ENCODE results near the gene PHKG1. TPM values are rescaled to one million over a fixed set of nuclear protein-coding genes. Genes with fewer than 3 reads are reported as not detected.

PHKG1 gene
- total RNA-seq, 2 experiments from 2014 or later: 3.3 to 5.6 TPM

GRCh38 chr7:56107954-56108258 is 15.2 kb upstream of the PHKG1 start:
- intact Hi-C loops (cut with micrococcal nuclease; ENCODE audit: unreplicated experiment): loop anchor here (2.0 kb wide), 1 partner anchor 57 kb away; the partner anchor contains the start of genes CCT6A and PSPH

GRCh38 chr7:56106108-56107073 is 13.6 kb upstream of the PHKG1 start, which contains the start of gene CHCHD2:
Gene CHCHD2 (minus strand): TSS chr7:56106476. CDS start chr7:56106413, 63 bp downstream.
- Histone ChIP-seq H3K4me3 (ENCODE audit: low read depth, low read length, poor library complexity, severe bottlenecking) (peak within 1 kb of the TSS; percentile 81), H3K9me3 (ENCODE audit: low read length) (0 out of 2 replicates have a peak, but pooled peaks cover 5% of the 10 kb centered on the region), H4K20me1 (ENCODE audit: insufficient read depth, low read length) (peaks cover 19% of the 10 kb centered on the region), H3K9me2 (ENCODE audit: insufficient read depth, low read length) (no peaks in the 10 kb centered on the region; the same call in 1 of the 2 replicates), H3K79me2 (ENCODE audit: insufficient read depth, low read depth, low read length) (peaks cover 38% of the 10 kb centered on the region), H3K36me3 (ENCODE audit: insufficient read depth, low read length) (peaks cover 39% of the 10 kb centered on the region), H3K27ac (ENCODE audit: low read depth, low read length, poor library complexity, severe bottlenecking) (peak within 1 kb of the TSS; percentile 54), H3K4me2 (ENCODE audit: low read length) (peak within 1 kb of the TSS; percentile 93), H2AFZ (ENCODE audit: low read length) (peak within 1 kb of the TSS; percentile 88), H3K4me1 (ENCODE audit: insufficient read depth, low read length, poor library complexity, severe bottlenecking) (peaks cover 35% of the 10 kb centered on the region)
- no peak for TF ChIP-seq EZH2phosphoT487 (IDR thresholded peaks at IDR 0.05; ENCODE audit: borderline replicate concordance, low read depth, low read length)
- no peak for TF ChIP-seq CTCF (conservative IDR thresholded peaks at IDR 0.05; ENCODE audit: low read length)
- intact Hi-C loops (cut with micrococcal nuclease; ENCODE audit: unreplicated experiment): loop anchor here (2.0 kb wide), 1 partner anchor 56 kb away; the partner anchor contains the start of genes CCT6A and PSPH
- TSS peak; percentile 100 for BruUV-seq (replicated peaks)
- DNase-seq (ENCODE audit: low spot score): peak; percentile 99
- ChIA-PET CTCF (ENCODE audit: unreplicated experiment) (no interaction called here), POLR2A (interaction anchor here (0.7 to 1.5 kb wide), 8 partner anchors 9 to 141 kb away, joined by 3 to 11 read pairs (median 4); partner anchors contain the start of genes CCT6A, PSPH and SUMF2)

More at GRCh38 chr7:56107954-56108258, 15.2 kb upstream of the PHKG1 start:
- Histone ChIP-seq H2AFZ (ENCODE audit: low read length) (peak overlapping the region; percentile 14; the same call in 1 of the 2 replicates), H3K4me3 (ENCODE audit: low read depth, low read length, poor library complexity, severe bottlenecking) (no peak overlapping the region), H3K9me3 (ENCODE audit: low read length) (0 out of 2 replicates have a peak, but pooled peaks cover 5% of the 10 kb centered on the region), H3K9me2 (ENCODE audit: insufficient read depth, low read length) (no peaks in the 10 kb centered on the region; the same call in 1 of the 2 replicates), H3K36me3 (ENCODE audit: insufficient read depth, low read length) (peaks cover 24% of the 10 kb centered on the region), H3K4me2 (ENCODE audit: low read length) (no peak overlapping the region), H3K4me1 (ENCODE audit: insufficient read depth, low read length, poor library complexity, severe bottlenecking) (peaks cover 35% of the 10 kb centered on the region), H3K27ac (ENCODE audit: low read depth, low read length, poor library complexity, severe bottlenecking) (no peak overlapping the region), H3K79me2 (ENCODE audit: insufficient read depth, low read depth, low read length) (peaks cover 34% of the 10 kb centered on the region), H4K20me1 (ENCODE audit: insufficient read depth, low read length) (peaks cover 15% of the 10 kb centered on the region)
- no peak for TF ChIP-seq EZH2phosphoT487 (IDR thresholded peaks at IDR 0.05; ENCODE audit: borderline replicate concordance, low read depth, low read length)
- TF ChIP-seq CTCF (conservative IDR thresholded peaks at IDR 0.05; ENCODE audit: low read length): no peak
- no peak for DNase-seq (ENCODE audit: low spot score)
- ChIA-PET CTCF (ENCODE audit: unreplicated experiment) (no interaction called here), POLR2A (interaction anchor here (1.4 kb wide), 1 partner anchor 43 kb away, joined by 8 read pairs; no protein-coding TSS in a partner anchor)
- no TSS peak for BruUV-seq (replicated peaks)
